H9 (cell line): ENCODE data around the gene SLC4A9. TPM values are rescaled to one million over a fixed set of nuclear protein-coding genes. Genes with fewer than 3 reads are reported as not detected.

Experiments
- DNase-seq: peaks from one replicate; pipeline ENCODE4 v3.0.0-alpha.2; 2017
- H2AFZ ChIP-seq: one replicate; pipeline ENCODE4 v1.6.1; 2013; ENCODE audit warnings: mild to moderate bottlenecking, low read length, control low read depth, moderate library complexity
- H2AK5ac ChIP-seq: 2 replicates; pipeline ENCODE4 v1.6.1; 2013; ENCODE audit warnings: low read length, control low read depth, mixed read lengths; ENCODE audit not compliant: insufficient read length
- H2BK120ac ChIP-seq: one replicate; pipeline ENCODE4 v1.6.1; 2013; ENCODE audit warnings: low read depth, mild to moderate bottlenecking, low read length, control low read depth, inconsistent platforms; ENCODE audit not compliant: poor library complexity, severe bottlenecking
- H2BK12ac ChIP-seq: 2 replicates; pipeline ENCODE4 v1.6.1; 2013; ENCODE audit warnings: low read length, control low read depth, mixed read lengths, low read depth; ENCODE audit not compliant: insufficient read length
- H2BK15ac ChIP-seq: 2 replicates; pipeline ENCODE4 v1.6.1; 2013; ENCODE audit warnings: low read depth, low read length, control low read depth
- H2BK20ac ChIP-seq: one replicate; pipeline ENCODE4 v1.6.1; 2013; ENCODE audit warnings: low read depth, mild to moderate bottlenecking, low read length, control low read depth, inconsistent platforms; ENCODE audit not compliant: poor library complexity, severe bottlenecking
- H2BK5ac ChIP-seq: 2 replicates; pipeline ENCODE4 v1.6.1; 2013; ENCODE audit warnings: low read length, control low read depth, mixed read lengths; ENCODE audit not compliant: insufficient read length
- H3K14ac ChIP-seq: 2 replicates; pipeline ENCODE4 v1.6.1; 2013; ENCODE audit warnings: low read length, control low read depth; ENCODE audit not compliant: insufficient read depth
- H3K18ac ChIP-seq: 2 replicates; pipeline ENCODE4 v1.6.1; 2013; ENCODE audit warnings: low read depth, mild to moderate bottlenecking, mixed read lengths, low read length, control low read depth; ENCODE audit not compliant: insufficient read length
- H3K23ac ChIP-seq: 2 replicates; pipeline ENCODE4 v1.6.1; 2013; ENCODE audit warnings: low read length, control low read depth, mixed read lengths, low read depth; ENCODE audit not compliant: insufficient read length
- H3K23me2 ChIP-seq: 2 replicates; pipeline ENCODE4 v1.6.1; 2013; ENCODE audit warnings: low read depth, mild to moderate bottlenecking, mixed read lengths, low read length, control low read depth; ENCODE audit not compliant: insufficient read length, poor library complexity, severe bottlenecking
- H3K27ac ChIP-seq: 2 replicates; pipeline ENCODE4 v1.5.1; 2013; ENCODE audit warnings: low read length, control low read depth, mixed read lengths, low read depth; ENCODE audit not compliant: insufficient read length
- H3K27me3 ChIP-seq: 2 replicates; pipeline ENCODE4 v1.6.1; 2013; ENCODE audit warnings: low read length, control low read depth, inconsistent platforms; ENCODE audit not compliant: insufficient read depth
- H3K4ac ChIP-seq: 2 replicates; pipeline ENCODE4 v1.6.1; 2013; ENCODE audit warnings: low read depth, mild to moderate bottlenecking, control low read depth, inconsistent platforms, low read length, moderate library complexity
- H3K4me1 ChIP-seq: 2 replicates; pipeline ENCODE4 v1.6.1; 2013; ENCODE audit warnings: low read length, control low read depth, inconsistent platforms; ENCODE audit not compliant: insufficient read depth
- H3K4me2 ChIP-seq: 2 replicates; pipeline ENCODE4 v1.6.1; 2013; ENCODE audit warnings: low read length, control low read depth, mixed read lengths; ENCODE audit not compliant: insufficient read length, insufficient read depth
- H3K56ac ChIP-seq: 2 replicates; pipeline ENCODE4 v1.6.1; 2013; ENCODE audit warnings: low read depth, mild to moderate bottlenecking, mixed read lengths, low read length, control low read depth; ENCODE audit not compliant: insufficient read length
- H3K79me1 ChIP-seq: 2 replicates; pipeline ENCODE4 v1.6.1; 2013; ENCODE audit warnings: low read depth, mild to moderate bottlenecking, moderate library complexity, low read length, control low read depth, inconsistent platforms; ENCODE audit not compliant: insufficient read depth, poor library complexity, severe bottlenecking
- H3K79me2 ChIP-seq: 2 replicates; pipeline ENCODE4 v1.6.1; 2013; ENCODE audit warnings: low read length, control low read depth, inconsistent platforms; ENCODE audit not compliant: insufficient read depth
- H3K9ac ChIP-seq: 2 replicates; pipeline ENCODE4 v1.6.1; 2013; ENCODE audit warnings: low read length, control low read depth, mixed read lengths; ENCODE audit not compliant: insufficient read length; ENCODE audit errors: extremely low read depth
- H3K9me3 ChIP-seq: one replicate; pipeline ENCODE4 v1.6.1; 2013; ENCODE audit warnings: low read depth, low read length, inconsistent platforms; ENCODE audit not compliant: control insufficient read depth
- H3T11ph ChIP-seq: one replicate; pipeline ENCODE4 v1.6.1; 2013; ENCODE audit warnings: mild to moderate bottlenecking, low read length, control low read depth, inconsistent platforms
- H4K20me1 ChIP-seq: one replicate; pipeline ENCODE4 v1.6.1; 2013; ENCODE audit not compliant: control insufficient read depth, insufficient read length, insufficient read depth
- H4K5ac ChIP-seq: 2 replicates; pipeline ENCODE4 v1.6.1; 2013; ENCODE audit warnings: low read depth, mild to moderate bottlenecking, mixed read lengths, low read length, control low read depth; ENCODE audit not compliant: insufficient read length
- H4K8ac ChIP-seq: replicated peaks from 2 replicates; pipeline ENCODE4 v1.6.1; 2013; ENCODE audit warnings: low read length, control low read depth, mixed read lengths, low read depth; ENCODE audit not compliant: insufficient read length
- H4K91ac ChIP-seq: 2 replicates; pipeline ENCODE4 v1.6.1; 2013; ENCODE audit warnings: low read depth, mild to moderate bottlenecking, moderate library complexity, mixed read lengths, low read length, control low read depth; ENCODE audit not compliant: insufficient read length
- H3K27ac Mint-ChIP-seq, 3 experiments: 2 replicates in 2 of 3; 3 replicates in 1 of 3; pipeline ENCODE4 v1.8.0; 2020 to 2021; ENCODE audit warnings: mixed read lengths in 3 of 3, mild to moderate bottlenecking in 1 of 3, moderate library complexity in 1 of 3
- H3K27me3 Mint-ChIP-seq: 2 replicates; pipeline ENCODE4 v1.8.0; 2021; ENCODE audit warnings: low read depth, mild to moderate bottlenecking, moderate library complexity, mixed read lengths
- H3K36me3 Mint-ChIP-seq, 3 experiments: 2 replicates in 2 of 3; 3 replicates in 1 of 3; pipeline ENCODE4 v1.8.0; 2020 to 2021; ENCODE audit warnings: low read depth in 3 of 3, mixed read lengths in 3 of 3; ENCODE audit not compliant: insufficient read depth in 1 of 3
- H3K4me1 Mint-ChIP-seq, 2 experiments: 2 replicates each; pipeline ENCODE4 v1.8.0; 2020; ENCODE audit warnings: mixed read lengths in 2 of 2
- H3K4me3 Mint-ChIP-seq, 2 experiments: 2 replicates in 1 of 2; 3 replicates in 1 of 2; pipeline ENCODE4 v1.8.0; 2020 to 2021; ENCODE audit warnings: mild to moderate bottlenecking in 2 of 2, mixed read lengths in 2 of 2, moderate library complexity in 1 of 2
- H3K9me3 Mint-ChIP-seq, 2 experiments: 2 replicates in 1 of 2; 3 replicates in 1 of 2; pipeline ENCODE4 v1.8.0; 2020; ENCODE audit warnings: mild to moderate bottlenecking in 2 of 2, mixed read lengths in 2 of 2, moderate library complexity in 1 of 2
- WGBS: extraction: QIAGEN DNeasy Blood & Tissue Kit; methylation state at CpG from one replicate; pipeline ENCODE4 v1.1.7; 2013; ENCODE audit warnings: missing lambda C conversion rate, low lambda C conversion rate, mixed read lengths; ENCODE audit not compliant: insufficient read length; ENCODE audit errors: extremely low coverage; 5-methylcytosine and 5-hydroxymethylcytosine counted together
- total RNA-seq: library from RNA; stranded (reverse); gene quantifications from 2 replicates; pipeline ENCODE4 v1.2.1, GENCODE V29; 2021
- TF ChIP-seq, protein P1 (sequence below): fragments of 200-600 bp; sonication (generic); conservative IDR thresholded peaks from 3 replicates; pipeline ENCODE4 v1.8.0; 2021; ENCODE audit warnings: antibody characterized with exemption, mild to moderate bottlenecking

Gene SLC4A9
- total RNA-seq, 1 experiment from 2014 or later: 0.07 TPM

DNA sequence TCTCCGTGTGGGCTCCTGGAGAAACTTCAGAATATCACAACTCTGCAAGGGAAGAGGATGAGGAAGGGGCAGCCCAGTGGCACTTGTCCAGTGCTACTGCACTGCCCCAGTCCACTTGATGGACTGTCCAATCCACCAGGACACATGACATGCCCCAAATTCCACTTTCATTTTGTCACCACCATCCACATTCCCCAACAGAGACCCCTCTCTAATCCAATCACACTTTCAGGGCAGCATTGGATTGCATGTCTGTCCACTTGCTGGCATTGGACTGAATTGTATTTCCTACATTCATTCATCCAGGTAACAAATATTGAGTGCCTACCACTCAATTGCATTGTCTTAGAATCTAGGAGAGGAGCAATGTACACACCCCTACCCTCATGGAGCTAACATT is 28.4 kb upstream of the SLC4A9 start:
- no peaks in the 10 kb centered on the region for H3K79me2 ChIP-seq
- H3K36me3 Mint-ChIP-seq: peaks cover 0 to 12% (median 0%) of the 10 kb centered on the region in 3 experiments; a peak in 4 of 7 replicates
- H2BK12ac ChIP-seq: no peak overlapping the region
- H2AFZ ChIP-seq: no peak overlapping the region
- no peaks in the 10 kb centered on the region for H3K9me3 Mint-ChIP-seq
- no peak overlapping the region for H2BK5ac ChIP-seq
- no peak overlapping the region for H3K23ac ChIP-seq
- H4K20me1 ChIP-seq: no peaks in the 10 kb centered on the region
- H3K9ac ChIP-seq: no peak overlapping the region
- no peak overlapping the region for H4K91ac ChIP-seq
- no peak overlapping the region for H3K18ac ChIP-seq
- WGBS: no CpG with 5 or more reads among the region's 1 CpG
- H3K4me1 ChIP-seq: no peaks in the 10 kb centered on the region
- no peak overlapping the region for H3K27ac ChIP-seq
- no peak overlapping the region for H4K5ac ChIP-seq
- H3K23me2 ChIP-seq: no peaks in the 10 kb centered on the region
- TF ChIP-seq, protein P1, sequence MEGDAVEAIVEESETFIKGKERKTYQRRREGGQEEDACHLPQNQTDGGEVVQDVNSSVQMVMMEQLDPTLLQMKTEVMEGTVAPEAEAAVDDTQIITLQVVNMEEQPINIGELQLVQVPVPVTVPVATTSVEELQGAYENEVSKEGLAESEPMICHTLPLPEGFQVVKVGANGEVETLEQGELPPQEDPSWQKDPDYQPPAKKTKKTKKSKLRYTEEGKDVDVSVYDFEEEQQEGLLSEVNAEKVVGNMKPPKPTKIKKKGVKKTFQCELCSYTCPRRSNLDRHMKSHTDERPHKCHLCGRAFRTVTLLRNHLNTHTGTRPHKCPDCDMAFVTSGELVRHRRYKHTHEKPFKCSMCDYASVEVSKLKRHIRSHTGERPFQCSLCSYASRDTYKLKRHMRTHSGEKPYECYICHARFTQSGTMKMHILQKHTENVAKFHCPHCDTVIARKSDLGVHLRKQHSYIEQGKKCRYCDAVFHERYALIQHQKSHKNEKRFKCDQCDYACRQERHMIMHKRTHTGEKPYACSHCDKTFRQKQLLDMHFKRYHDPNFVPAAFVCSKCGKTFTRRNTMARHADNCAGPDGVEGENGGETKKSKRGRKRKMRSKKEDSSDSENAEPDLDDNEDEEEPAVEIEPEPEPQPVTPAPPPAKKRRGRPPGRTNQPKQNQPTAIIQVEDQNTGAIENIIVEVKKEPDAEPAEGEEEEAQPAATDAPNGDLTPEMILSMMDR: no peak
- no peak overlapping the region for H3K56ac ChIP-seq
- H3K4ac ChIP-seq: no peak overlapping the region
- no peak overlapping the region for H3K4me3 Mint-ChIP-seq
- H3K4me2 ChIP-seq: no peak overlapping the region
- no peaks in the 10 kb centered on the region for H3K9me3 ChIP-seq
- no peak overlapping the region for H3K14ac ChIP-seq
- H4K8ac ChIP-seq: no peak overlapping the region
- no peaks in the 10 kb centered on the region for H3K27me3 Mint-ChIP-seq
- H3K4me1 Mint-ChIP-seq: peaks cover 10 to 13% of the 10 kb centered on the region in 2 experiments
- H3K27ac Mint-ChIP-seq: no peak overlapping the region
- no peak overlapping the region for H2BK15ac ChIP-seq
- H2AK5ac ChIP-seq: no peak overlapping the region
- H2BK20ac ChIP-seq: no peak overlapping the region
- no peak for DNase-seq
- no peaks in the 10 kb centered on the region; the same call in 1 of the 2 replicates for H3K27me3 ChIP-seq
- no peak overlapping the region for H2BK120ac ChIP-seq
- H3T11ph ChIP-seq: no peak overlapping the region
- H3K79me1 ChIP-seq: no peaks in the 10 kb centered on the region
